IMR-90 (cell line): ENCODE results near the gene C17orf67.

ENCODE experiments used
- POLR2A ChIP-seq: IDR thresholded peaks from 2 replicates; pipeline ENCODE4 v1.6.1; 2012; ENCODE audit warnings: mild to moderate bottlenecking, low read depth, low read length
- TF ChIP-seq, protein P1 (sequence below): conservative IDR thresholded peaks from 2 replicates; pipeline ENCODE4 v1.5.1; 2012; ENCODE audit warnings: mild to moderate bottlenecking, low read depth, low read length, improper control_type of control experiment

DNA sequence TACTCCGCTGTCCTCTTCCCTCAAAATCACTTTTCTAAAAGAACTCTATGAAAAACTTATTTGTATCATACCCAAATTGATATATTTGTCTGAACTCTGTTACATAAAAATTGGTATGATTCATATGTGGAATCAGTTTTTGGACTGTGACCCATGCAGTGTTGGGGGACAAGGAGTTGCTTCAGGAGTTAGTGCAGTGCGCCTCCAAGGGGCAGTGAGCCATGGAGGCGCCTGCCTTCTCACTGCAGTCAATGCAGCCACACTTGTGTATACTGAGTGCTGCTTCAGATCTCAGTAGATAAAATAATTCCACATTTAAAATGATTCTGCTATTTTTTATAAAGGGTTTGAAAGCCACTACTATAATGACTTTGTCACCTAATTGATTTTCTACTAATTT lies 32.8 kb upstream of the C17orf67 start:
- no peak for TF ChIP-seq POLR2A
- TF ChIP-seq, protein P1, sequence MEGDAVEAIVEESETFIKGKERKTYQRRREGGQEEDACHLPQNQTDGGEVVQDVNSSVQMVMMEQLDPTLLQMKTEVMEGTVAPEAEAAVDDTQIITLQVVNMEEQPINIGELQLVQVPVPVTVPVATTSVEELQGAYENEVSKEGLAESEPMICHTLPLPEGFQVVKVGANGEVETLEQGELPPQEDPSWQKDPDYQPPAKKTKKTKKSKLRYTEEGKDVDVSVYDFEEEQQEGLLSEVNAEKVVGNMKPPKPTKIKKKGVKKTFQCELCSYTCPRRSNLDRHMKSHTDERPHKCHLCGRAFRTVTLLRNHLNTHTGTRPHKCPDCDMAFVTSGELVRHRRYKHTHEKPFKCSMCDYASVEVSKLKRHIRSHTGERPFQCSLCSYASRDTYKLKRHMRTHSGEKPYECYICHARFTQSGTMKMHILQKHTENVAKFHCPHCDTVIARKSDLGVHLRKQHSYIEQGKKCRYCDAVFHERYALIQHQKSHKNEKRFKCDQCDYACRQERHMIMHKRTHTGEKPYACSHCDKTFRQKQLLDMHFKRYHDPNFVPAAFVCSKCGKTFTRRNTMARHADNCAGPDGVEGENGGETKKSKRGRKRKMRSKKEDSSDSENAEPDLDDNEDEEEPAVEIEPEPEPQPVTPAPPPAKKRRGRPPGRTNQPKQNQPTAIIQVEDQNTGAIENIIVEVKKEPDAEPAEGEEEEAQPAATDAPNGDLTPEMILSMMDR, result no peak
